ENCODE results near the gene IBA57. TPM values are rescaled to one million over a fixed set of nuclear protein-coding genes. Genes with fewer than 3 reads are reported as not detected.

Gene IBA57
- total and polyA plus RNA-seq, 5 experiments from 2014 or later = 3.3 to 12.3 (median 4.2) TPM

DNA sequence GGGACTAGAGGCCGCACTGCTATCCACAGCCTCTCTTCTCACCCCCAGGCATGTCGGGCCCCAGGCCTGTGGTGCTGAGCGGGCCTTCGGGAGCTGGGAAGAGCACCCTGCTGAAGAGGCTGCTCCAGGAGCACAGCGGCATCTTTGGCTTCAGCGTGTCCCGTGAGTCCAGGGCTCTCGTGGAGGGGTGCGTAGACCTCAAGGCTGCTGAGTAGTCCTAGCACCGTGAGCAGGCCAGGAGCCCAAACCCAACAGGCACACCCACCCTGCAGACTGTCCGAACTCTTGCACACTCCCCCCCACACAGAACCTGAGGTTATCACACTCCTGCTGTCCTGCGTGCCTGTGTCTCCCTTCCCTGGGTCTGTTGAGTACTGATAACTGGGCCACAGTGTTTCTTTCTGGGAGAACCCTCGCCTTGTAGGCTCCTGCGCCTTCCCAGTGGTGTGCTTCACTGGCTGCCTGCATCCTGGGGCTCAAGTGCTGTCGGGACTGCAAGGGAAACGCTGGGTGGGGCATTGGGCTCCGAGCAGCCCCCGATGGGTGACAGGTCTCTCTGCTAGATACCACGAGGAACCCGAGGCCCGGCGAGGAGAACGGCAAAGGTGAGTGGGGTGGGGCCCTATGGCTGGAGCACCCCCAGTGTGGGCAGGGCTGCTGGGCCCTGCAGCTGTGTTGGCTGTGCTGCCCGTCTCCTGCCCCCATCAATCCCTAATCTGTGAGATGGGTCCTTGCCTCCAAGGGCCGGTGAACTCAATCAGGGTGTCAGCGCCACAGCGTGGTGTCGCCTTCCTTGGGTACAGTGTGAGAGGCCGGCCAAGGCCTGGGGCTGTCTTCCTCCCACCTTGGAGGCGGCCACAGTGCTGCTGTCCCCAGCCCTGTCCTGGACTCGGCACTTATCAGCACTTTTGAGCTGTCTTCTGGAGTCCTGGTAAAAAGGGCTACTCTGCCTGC, 19.9 kb upstream of the IBA57 start:
- Mint-ChIP-seq H3K9me3 (no peaks in the 10 kb centered on the region), H3K27ac (peak overlapping the region in 5 of 10 donors; percentile 6 to 78 (median 40)), H3K4me3 (peak overlapping the region in 1 of 10 donors; percentile 60), H3K36me3 (no peaks in the 10 kb centered on the region), H3K27me3 (no peaks in the 10 kb centered on the region), H3K4me1 (peaks cover 10 to 44% (median 33%) of the 10 kb centered on the region in 4 donors)
- POLR2A ChIA-PET = no interaction called here
- DNase-seq (peak in 1 of 10 donors; percentile 26), ATAC-seq (no peak)

DNA sequence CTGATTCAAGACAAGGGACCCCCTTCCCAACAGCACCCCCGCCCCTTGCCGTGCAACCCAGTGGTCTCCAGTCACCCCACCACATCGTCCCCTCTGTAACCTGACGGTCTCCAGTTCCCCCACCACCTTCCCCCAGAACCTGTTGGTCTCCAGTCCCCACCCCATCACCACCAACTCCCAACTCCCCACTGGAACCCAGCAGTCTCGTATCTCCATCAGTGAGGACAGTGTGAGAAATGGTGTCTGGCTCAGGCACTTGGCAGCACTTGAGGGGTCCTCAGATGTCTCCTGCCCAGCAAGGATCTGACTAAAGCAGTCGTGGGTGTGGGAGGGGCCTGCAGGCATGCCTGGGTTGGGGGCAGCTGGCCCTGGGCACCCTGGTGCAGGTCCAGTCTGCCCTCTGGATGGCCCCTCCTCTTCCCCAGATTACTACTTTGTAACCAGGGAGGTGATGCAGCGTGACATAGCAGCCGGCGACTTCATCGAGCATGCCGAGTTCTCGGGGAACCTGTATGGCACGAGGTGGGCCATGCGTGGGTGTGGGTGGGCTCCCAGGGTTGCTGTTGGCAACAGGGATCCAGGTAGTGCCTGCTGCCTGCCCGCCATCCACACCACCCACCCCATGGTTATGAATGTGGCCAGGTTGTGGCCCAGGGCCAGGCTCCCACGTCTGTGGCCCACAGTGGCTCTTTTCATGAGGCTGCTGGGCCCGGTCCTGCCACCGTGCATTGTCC, 19.0 kb upstream of the IBA57 start:
- Mint-ChIP-seq H3K36me3 (no peaks in the 10 kb centered on the region), H3K27me3 (no peaks in the 10 kb centered on the region), H3K27ac (peak overlapping the region in 1 of 10 donors; percentile 78), H3K4me1 (peaks cover 10 to 40% (median 29%) of the 10 kb centered on the region in 4 donors), H3K4me3 (no peak overlapping the region), H3K9me3 (no peaks in the 10 kb centered on the region)
- POLR2A ChIA-PET = no interaction called here
- peak in 1 of 10 donors; percentile 47 for DNase-seq
- ATAC-seq = no peak

DNA sequence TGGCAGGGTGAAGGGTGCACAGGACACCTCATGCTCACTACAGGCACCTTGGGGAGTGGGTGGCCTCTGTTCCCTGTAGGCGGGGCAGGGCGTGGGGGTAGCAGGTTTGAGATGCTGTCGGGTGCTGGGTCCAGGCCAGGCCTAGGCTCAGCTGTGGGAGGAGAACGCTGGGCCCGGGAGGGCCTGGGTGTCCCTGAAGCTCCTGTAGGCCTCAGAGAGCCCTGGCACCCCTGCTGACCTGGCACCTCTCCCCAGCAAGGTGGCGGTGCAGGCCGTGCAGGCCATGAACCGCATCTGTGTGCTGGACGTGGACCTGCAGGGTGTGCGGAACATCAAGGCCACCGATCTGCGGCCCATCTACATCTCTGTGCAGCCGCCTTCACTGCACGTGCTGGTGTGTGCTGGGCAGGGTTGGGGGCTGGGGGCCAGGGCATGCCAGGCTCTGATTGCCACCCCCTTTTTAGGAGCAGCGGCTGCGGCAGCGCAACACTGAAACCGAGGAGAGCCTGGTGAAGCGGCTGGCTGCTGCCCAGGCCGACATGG, 18.4 kb upstream of the IBA57 start:
- Mint-ChIP-seq H3K36me3 (no peaks in the 10 kb centered on the region), H3K4me1 (peaks cover 10 to 34% (median 24%) of the 10 kb centered on the region in 4 donors), H3K27me3 (no peaks in the 10 kb centered on the region), H3K27ac (no peak overlapping the region), H3K4me3 (no peak overlapping the region), H3K9me3 (no peaks in the 10 kb centered on the region)
- ATAC-seq = no peak
- peak in 1 of 10 donors; percentile 41 for DNase-seq
- POLR2A ChIA-PET = interaction anchor here (1.7 kb wide), 1 partner anchor 10 kb away, joined by 5 read pairs; no protein-coding TSS in a partner anchor

DNA sequence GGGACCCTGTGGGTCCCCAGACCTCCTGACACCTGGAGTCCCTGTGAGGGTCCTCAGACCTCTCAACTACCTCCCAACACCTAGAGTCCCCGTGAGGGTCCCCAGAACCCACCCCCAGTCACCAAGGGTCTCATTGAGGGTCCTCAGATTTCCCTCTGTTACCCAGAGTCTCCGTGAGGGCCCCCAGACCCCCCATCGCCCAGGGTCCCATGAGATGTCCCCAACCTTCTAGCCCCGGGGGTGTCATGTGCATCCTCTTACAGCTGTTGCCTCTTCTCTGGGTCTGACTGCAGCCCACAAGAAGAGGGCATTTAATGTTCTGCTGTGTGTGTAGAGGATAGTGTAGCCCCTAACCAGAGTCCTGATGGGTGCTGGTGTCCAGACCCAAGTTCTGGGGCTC, 17.8 kb upstream of the IBA57 start:
- Mint-ChIP-seq H3K4me3 (no peak overlapping the region), H3K36me3 (no peaks in the 10 kb centered on the region), H3K27me3 (no peaks in the 10 kb centered on the region), H3K27ac (no peak overlapping the region), H3K4me1 (peaks cover 11 to 31% (median 19%) of the 10 kb centered on the region in 4 donors), H3K9me3 (no peaks in the 10 kb centered on the region)
- DNase-seq = no peak
- no peak for ATAC-seq
- POLR2A ChIA-PET = interaction anchor here (0.9 to 1.7 kb wide), 3 partner anchors 9 to 17 kb away, joined by 3 to 9 read pairs (median 5); partner anchors contain the start of gene IBA57

DNA sequence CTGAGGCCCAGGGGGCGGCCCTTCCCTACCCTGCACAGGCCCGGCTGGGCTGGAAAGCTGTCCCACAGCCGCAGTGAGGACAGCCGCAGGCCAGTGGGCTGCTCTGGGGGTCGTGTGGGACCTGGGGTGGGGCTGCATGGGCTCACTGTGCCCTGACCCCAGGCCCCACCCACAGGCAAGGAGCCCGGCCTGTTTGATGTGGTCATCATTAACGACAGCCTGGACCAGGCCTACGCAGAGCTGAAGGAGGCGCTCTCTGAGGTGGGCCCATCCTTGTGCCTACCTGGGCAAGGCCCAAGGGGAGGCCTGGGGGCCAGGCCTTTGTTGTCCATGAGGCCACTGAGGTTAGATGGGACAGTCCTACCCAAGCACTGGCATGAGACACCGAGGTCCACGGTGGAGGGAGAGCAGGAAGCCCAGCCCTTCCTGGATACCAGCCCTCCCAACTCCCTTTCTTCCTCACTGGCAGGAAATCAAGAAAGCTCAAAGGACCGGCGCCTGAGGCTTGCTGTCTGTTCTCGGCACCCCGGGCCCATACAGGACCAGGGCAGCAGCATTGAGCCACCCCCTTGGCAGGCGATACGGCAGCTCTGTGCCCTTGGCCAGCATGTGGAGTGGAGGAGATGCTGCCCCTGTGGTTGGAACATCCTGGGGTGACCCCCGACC, 17.3 kb upstream of the IBA57 start:
- H3K36me3 Mint-ChIP-seq = no peaks in the 10 kb centered on the region
- H3K4me3 Mint-ChIP-seq = no peak overlapping the region
- POLR2A ChIA-PET = interaction anchor here (0.9 to 1.7 kb wide), 3 partner anchors 9 to 17 kb away, joined by 3 to 9 read pairs (median 5); partner anchors contain the start of gene IBA57
- DNase-seq (peak in 1 of 10 donors; percentile 45), ATAC-seq (no peak)
- peaks cover 8 to 27% (median 13%) of the 10 kb centered on the region in 4 donors for H3K4me1 Mint-ChIP-seq
- H3K9me3 Mint-ChIP-seq = no peaks in the 10 kb centered on the region
- no peak overlapping the region for H3K27ac Mint-ChIP-seq
- no peaks in the 10 kb centered on the region for H3K27me3 Mint-ChIP-seq

DNA sequence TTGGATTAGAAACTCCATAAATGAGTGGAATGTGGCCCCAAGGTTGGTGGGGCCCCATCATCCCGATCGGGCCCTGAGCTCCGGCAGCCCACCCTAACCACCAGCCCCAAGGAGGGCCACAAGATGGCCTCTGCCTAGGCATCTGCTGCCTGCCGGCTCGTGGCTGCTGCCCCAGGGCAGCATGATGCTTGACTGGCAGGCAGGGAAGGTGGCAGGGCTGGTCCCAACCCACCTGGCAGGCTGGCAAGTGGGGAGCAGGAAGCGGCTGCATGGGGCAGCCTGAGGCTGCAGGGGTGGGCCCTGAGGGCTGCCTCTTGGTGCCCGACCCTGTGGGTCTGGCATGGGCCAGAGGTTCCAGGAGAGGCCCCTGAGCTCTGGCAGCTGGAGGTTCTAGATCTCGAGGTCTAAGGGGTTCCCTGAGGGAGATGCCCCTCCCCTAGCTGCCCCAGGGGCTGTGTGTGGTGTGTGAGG, 16.6 kb upstream of the IBA57 start:
- H3K4me1 Mint-ChIP-seq = peaks cover 2 to 22% (median 7%) of the 10 kb centered on the region in 4 donors
- no peaks in the 10 kb centered on the region for H3K27me3 Mint-ChIP-seq
- no peak overlapping the region for H3K27ac Mint-ChIP-seq
- H3K36me3 Mint-ChIP-seq = no peaks in the 10 kb centered on the region
- POLR2A ChIA-PET = interaction anchor here (1.0 to 1.7 kb wide), 3 partner anchors 8 to 12 kb away, joined by 3 to 9 read pairs (median 5); no protein-coding TSS in a partner anchor
- DNase-seq = peak in 1 of 10 donors; percentile 60
- no peaks in the 10 kb centered on the region for H3K9me3 Mint-ChIP-seq
- H3K4me3 Mint-ChIP-seq = no peak overlapping the region
- no peak for ATAC-seq

DNA sequence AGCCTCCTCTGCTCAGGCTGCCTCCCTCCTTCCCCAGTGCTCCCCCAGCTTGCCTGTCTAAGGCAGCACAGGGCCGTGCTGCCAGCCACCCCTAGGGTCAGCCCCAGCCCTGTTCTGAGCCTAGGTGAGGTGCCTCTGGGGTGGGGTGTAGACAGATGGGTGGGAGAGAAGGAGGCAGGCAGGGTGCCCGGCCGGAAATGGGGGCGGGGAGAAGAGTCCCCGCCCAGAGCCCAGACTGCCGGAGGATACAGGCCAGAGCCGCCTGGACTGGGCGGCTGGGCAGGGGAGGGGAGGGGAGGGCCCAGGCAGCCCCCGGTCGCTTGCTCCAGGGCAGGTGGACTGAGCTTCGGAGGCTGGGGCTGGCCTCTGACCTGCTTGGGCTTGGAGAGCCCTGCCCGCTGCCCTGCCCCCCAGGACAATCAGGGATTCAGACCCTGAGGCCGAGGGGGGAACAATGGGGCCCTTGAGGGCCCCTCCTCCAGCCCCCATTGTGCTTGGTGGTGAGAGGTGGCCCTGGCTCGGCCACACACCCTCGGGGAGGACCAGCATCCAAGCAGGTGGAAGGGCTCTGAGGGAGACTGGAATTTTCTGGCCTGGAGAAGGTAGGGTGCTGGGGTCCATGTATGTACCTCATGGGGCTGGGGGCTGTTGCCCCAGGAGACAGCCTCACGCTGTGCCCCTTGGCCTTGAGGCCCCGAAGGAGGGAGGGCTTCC, 16.0 kb upstream of the IBA57 start, which contains the start of gene GJC2:
Gene GJC2, plus strand, starts transcription at position 525 of the 714 bp plus-strand sequence. CDS start 7,829 bp downstream, outside the sequence.
- H3K4me1 Mint-ChIP-seq = peaks cover 3 to 23% (median 7%) of the 10 kb centered on the region in 4 donors
- H3K4me3 Mint-ChIP-seq = no peak within 1 kb of the TSS
- peak within 1 kb of the TSS in 2 of 10 donors; percentile 40 to 48 for H3K27ac Mint-ChIP-seq
- H3K9me3 Mint-ChIP-seq = no peaks in the 10 kb centered on the region
- ATAC-seq = no peak
- POLR2A ChIA-PET = interaction anchor here (1.5 kb wide), 1 partner anchor 12 kb away, joined by 3 read pairs; no protein-coding TSS in a partner anchor
- DNase-seq = peak in 1 of 10 donors; percentile 59
- H3K36me3 Mint-ChIP-seq = no peaks in the 10 kb centered on the region
- H3K27me3 Mint-ChIP-seq = no peaks in the 10 kb centered on the region

DNA sequence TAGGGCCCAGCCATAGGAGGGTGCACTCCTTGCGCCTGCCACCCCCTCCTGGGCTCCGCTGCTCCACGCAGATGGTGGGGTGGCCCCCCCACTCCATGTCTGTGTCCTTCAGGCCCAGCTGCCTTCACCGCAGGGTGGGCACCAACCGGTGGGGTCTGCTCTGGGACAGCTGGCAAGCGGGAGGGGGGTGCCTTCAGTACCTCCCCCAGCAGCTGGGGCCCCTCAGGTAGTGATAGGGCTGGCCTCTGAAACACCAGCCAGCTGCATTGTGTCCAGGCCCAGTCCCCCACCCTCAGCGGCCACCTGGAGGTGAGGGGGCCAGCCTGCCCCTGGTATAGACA, 15.5 kb upstream of the IBA57 start:
- Mint-ChIP-seq H3K4me1 (peaks cover 8 to 29% (median 10%) of the 10 kb centered on the region in 4 donors), H3K27me3 (no peaks in the 10 kb centered on the region), H3K27ac (peak overlapping the region in 1 of 10 donors; percentile 48), H3K9me3 (no peaks in the 10 kb centered on the region), H3K4me3 (no peak overlapping the region), H3K36me3 (no peaks in the 10 kb centered on the region)
- POLR2A ChIA-PET = interaction anchor here (1.5 to 1.8 kb wide), 2 partner anchors 10 to 11 kb away, joined by 3 to 9 read pairs; partner anchors contain the start of gene GUK1
- DNase-seq (peak in 1 of 10 donors; percentile 57), ATAC-seq (no peak)

DNA sequence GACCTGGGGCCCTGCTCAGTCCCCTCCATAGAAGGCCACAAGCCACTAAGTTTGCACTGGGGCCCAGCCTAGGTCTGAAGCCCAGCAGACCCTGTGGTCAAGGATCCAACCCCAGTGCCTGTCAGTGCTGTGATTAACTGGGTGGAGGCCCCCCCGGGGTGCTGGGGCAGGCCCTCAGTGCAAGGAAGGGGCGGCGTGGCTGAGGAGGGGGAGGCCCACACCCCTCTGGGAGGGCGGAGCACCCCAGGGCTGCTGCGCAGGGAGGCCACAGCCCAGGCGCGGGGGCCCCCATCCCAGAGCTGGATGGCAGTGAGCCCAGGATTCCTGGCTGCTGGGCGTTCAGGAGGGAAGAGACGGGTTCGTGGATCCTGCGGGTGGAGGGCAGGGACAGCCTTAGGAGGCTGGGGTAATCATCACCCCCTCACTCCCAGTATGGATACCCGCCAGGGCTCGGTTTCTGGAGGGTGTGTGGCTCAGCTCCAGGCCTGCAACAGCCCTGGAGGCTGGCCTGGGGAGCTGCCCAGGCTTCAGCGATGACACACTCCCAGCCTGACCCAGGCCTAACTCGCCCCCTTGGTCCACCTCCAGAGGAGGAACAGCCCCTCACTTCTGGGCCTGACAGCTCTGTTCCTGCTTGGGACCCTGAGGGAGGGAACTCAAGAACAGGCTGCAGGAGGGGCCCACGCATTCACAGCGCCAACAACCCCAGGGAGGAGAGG, 15.0 kb upstream of the IBA57 start:
- H3K4me1 Mint-ChIP-seq = peaks cover 11 to 32% (median 14%) of the 10 kb centered on the region in 4 donors
- ATAC-seq (no peak), DNase-seq (peak in 1 of 10 donors; percentile 57)
- H3K27me3 Mint-ChIP-seq = no peaks in the 10 kb centered on the region
- POLR2A ChIA-PET = interaction anchor here (1.1 to 2.6 kb wide), 4 partner anchors 11 to 42 kb away, joined by 3 to 9 read pairs (median 6); partner anchors contain the start of genes GUK1 and MRPL55
- H3K36me3 Mint-ChIP-seq = no peaks in the 10 kb centered on the region
- H3K27ac Mint-ChIP-seq = no peak overlapping the region
- H3K4me3 Mint-ChIP-seq = no peak overlapping the region
- H3K9me3 Mint-ChIP-seq = no peaks in the 10 kb centered on the region

DNA sequence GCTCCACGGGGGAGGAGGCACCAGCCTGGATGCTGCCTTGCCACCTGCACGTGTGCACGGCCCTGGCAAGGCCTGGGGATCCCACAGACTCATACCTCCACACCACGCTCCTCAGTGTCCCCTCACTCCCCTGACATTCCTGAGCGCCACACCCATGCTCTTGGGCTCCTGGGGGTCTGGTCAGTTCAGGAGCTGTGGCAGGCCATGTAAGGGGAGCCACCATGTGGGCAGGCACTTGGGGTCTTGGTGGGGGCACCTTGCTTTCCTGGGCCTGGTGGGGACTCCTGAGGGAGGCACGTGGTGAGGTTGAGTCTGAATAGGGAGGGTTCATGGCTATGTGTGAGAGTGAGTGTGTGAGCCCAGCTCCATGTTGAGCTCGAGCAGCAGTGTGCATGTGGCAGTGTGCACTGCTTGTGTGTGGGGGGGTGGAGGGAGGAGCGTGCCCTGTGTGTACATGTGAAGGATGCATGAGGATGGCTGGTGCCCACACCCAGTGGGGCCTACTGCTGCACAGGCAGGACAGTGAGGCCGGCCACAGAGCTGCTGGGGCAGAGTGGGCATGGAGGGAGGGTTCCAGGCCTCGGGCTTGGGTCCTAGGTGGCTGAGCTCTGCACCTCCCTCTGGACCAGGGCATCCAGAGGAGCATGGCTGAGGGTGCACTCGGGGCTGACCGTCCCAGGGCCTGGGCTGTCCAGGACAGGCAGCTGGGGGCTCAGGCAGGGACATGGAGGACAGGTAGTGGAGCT, 14.3 kb upstream of the IBA57 start:
- Mint-ChIP-seq H3K4me1 (peaks cover 11 to 36% (median 21%) of the 10 kb centered on the region in 4 donors), H3K4me3 (peak overlapping the region in 2 of 10 donors; percentile 7 to 17), H3K36me3 (no peaks in the 10 kb centered on the region), H3K27me3 (no peaks in the 10 kb centered on the region), H3K27ac (peak overlapping the region in 9 of 10 donors; percentile 6 to 79 (median 71)), H3K9me3 (no peaks in the 10 kb centered on the region)
- POLR2A ChIA-PET = interaction anchor here (0.6 to 2.6 kb wide), 7 partner anchors 9 to 44 kb away, joined by 3 to 11 read pairs (median 6); partner anchors contain the start of genes GUK1 and MRPL55
- ATAC-seq (peak in 1 of 2 donors; percentile 11), DNase-seq (peak in 1 of 10 donors; percentile 58)

Measured in naive thymus-derived CD8-positive, alpha-beta T cell (primary cell).